K562 (cell line): ENCODE measurements around the gene POLR1C. TPM values are rescaled to one million over a fixed set of nuclear protein-coding genes. Genes with fewer than 3 reads are reported as not detected.
A peak's percentile ranks its signal among the peaks of the same experiment; 100 is the strongest.

ENCODE experiments used
- BCOR ChIP-seq: fragments of 450-650 bp; IDR thresholded peaks from 2 replicates; pipeline ENCODE4 v1.6.1; 2016
- CBFB ChIP-seq: sonication (generic); formaldehyde crosslinking; IDR thresholded peaks from 2 replicates; pipeline ENCODE4 v1.4.0; 2020; ENCODE audit warnings: mild to moderate bottlenecking, missing genetic modification reagents
- CEBPG ChIP-seq, 3 experiments: fragments of 200-800 bp in 1 of 3; sonication (Bioruptor generic) in 1 of 3; sonication (generic) in 1 of 3; formaldehyde crosslinking in 1 of 3; IDR thresholded peaks in 2 of 3; conservative IDR thresholded peaks in 1 of 3; 2 replicates each; pipeline versions ENCODE4 v1.6.1 to v1.8.0; 2016 to 2022; ENCODE audit warnings: missing compliant biosample characterization in 2 of 3, missing genetic modification characterization in 2 of 3, mild to moderate bottlenecking in 1 of 3, missing genetic modification reagents in 1 of 3
- CHCHD3 ChIP-seq: fragments of 250-450 bp; sonication (Bioruptor Pico); IDR thresholded peaks from 2 replicates; pipeline ENCODE4 v2.1.2; 2022; ENCODE audit warnings: mild to moderate bottlenecking
- E2F6 ChIP-seq, 2 experiments: IDR thresholded peaks; 2 replicates each; pipeline ENCODE4 v1.6.1; 2011; ENCODE audit warnings: borderline replicate concordance in 1 of 2, control low read depth in 1 of 2, low read depth in 1 of 2, low read length in 1 of 2, mild to moderate bottlenecking in 1 of 2, mixed read lengths in 1 of 2, moderate library complexity in 1 of 2; ENCODE audit not compliant: insufficient read depth in 1 of 2, insufficient read length in 1 of 2, poor library complexity in 1 of 2, severe bottlenecking in 1 of 2; ENCODE audit errors: extremely low read depth in 1 of 2
- HMGN3 ChIP-seq: IDR thresholded peaks from 2 replicates; pipeline ENCODE4 v1.6.1; 2011; ENCODE audit warnings: borderline replicate concordance, low read depth, mild to moderate bottlenecking, mixed read lengths, low read length; ENCODE audit not compliant: insufficient read length; ENCODE audit errors: extremely low read depth
- HNRNPLL ChIP-seq: fragments of 200-400 bp; formaldehyde crosslinking; IDR thresholded peaks from 2 replicates; pipeline ENCODE4 v1.6.1; 2017; ENCODE audit warnings: low read length, low read depth, mild to moderate bottlenecking; ENCODE audit not compliant: poor library complexity, severe bottlenecking
- NRF1 ChIP-seq, 2 experiments: fragments of 450-650 bp; IDR thresholded peaks in 1 of 2; conservative IDR thresholded peaks in 1 of 2; 2 replicates each; pipeline ENCODE4 v1.6.1; 2014; ENCODE audit warnings: mild to moderate bottlenecking in 2 of 2
- PHB ChIP-seq: fragments of 250-450 bp; sonication (Bioruptor Pico); IDR thresholded peaks from 2 replicates; pipeline ENCODE4 v1.5.0; 2021
- RBBP5 ChIP-seq: fragments of 200-600 bp; sonication (generic); IDR thresholded peaks from 2 replicates; pipeline ENCODE4 v1.6.1; 2012; ENCODE audit warnings: borderline replicate concordance, mild to moderate bottlenecking, low read length, control low read depth, inconsistent platforms; ENCODE audit not compliant: insufficient read depth, poor library complexity, severe bottlenecking
- SLC30A9 ChIP-seq: fragments of 250-450 bp; sonication (Bioruptor Pico); IDR thresholded peaks from 2 replicates; pipeline ENCODE4 v1.8.0; 2022; ENCODE audit warnings: mild to moderate bottlenecking, moderate library complexity
- SREBF2 ChIP-seq: sonication (generic); formaldehyde crosslinking; IDR thresholded peaks from 2 replicates; pipeline ENCODE4 v1.4.0; 2020; ENCODE audit warnings: mild to moderate bottlenecking, missing genetic modification reagents
- TFAP4 ChIP-seq: sonication (generic); formaldehyde crosslinking; IDR thresholded peaks from 2 replicates; pipeline ENCODE4 v1.8.0; 2022; ENCODE audit warnings: missing genetic modification reagents, mild to moderate bottlenecking, moderate library complexity, borderline replicate concordance
- ZBTB1 ChIP-seq: sonication (generic); formaldehyde crosslinking; IDR thresholded peaks from 2 replicates; pipeline ENCODE4 v1.8.1; 2023; ENCODE audit warnings: missing genetic modification reagents, low read depth, mild to moderate bottlenecking, borderline replicate concordance
- ZNF263 ChIP-seq: sonication (generic); formaldehyde crosslinking; IDR thresholded peaks from 2 replicates; pipeline ENCODE4 v1.8.0; 2022; ENCODE audit warnings: mild to moderate bottlenecking, missing genetic modification reagents, borderline replicate concordance
- polyA plus RNA-seq, 8 experiments: library from polyadenylated mRNA; depleted of rRNA in 4 of 8; stranded (reverse) in 5 of 8; unstranded in 3 of 8; fragments of >200 nt; fragmentation: Nextera tagmentation in 2 of 8; fragmentation: Illumina TruSeq in 1 of 8; extraction: Ambion mirVana in 2 of 8; extraction: Trizol in 1 of 8; gene quantifications; 2 replicates each; pipeline versions ENCODE4 v1.2.1 to v1.2.3, GENCODE V29; 2011 to 2014; ENCODE audit warnings: inconsistent platforms in 1 of 8, missing spikeins in 1 of 8
- total RNA-seq, 7 experiments: library from RNA; depleted of rRNA in 6 of 7; stranded (reverse); fragments of >200 nt in 6 of 7; fragmentation: Illumina TruSeq in 2 of 7; extraction: Trizol in 2 of 7; gene quantifications; 2 replicates each; pipeline versions ENCODE4 v1.2.1 to v1.2.3, GENCODE V29; 2011 to 2021; ENCODE audit warnings: low replicate concordance in 1 of 7

The POLR1C gene
- total and polyA plus RNA-seq, 9 of the 15 experiments (the other 6 are each of a cell fraction or from before 2014, with no cell fraction given): 83.5 to 429 (median 120) TPM

GRCh38 chr6:43509142-43509983, 7.5 kb upstream of the POLR1C start (continued):
- TF ChIP-seq E2F6 (IDR thresholded peaks at IDR 0.05; ENCODE audit: borderline replicate concordance in 1 of 2, extremely low read depth in 1 of 2, insufficient read depth in 1 of 2, insufficient read length in 1 of 2, low read depth in 1 of 2, low read length in 1 of 2, poor library complexity in 1 of 2, severe bottlenecking in 1 of 2) (peak; percentile 7 to 73), ZBTB1 (peak; percentile 67; the same call in 1 of the 2 replicates), RBBP5 (peak; percentile 4), NRF1 (conservative IDR thresholded peaks at IDR 0.05 in 1 of 2, IDR thresholded peaks at IDR 0.05 in 1 of 2) (peak; percentile 30 to 48; a peak in 2 of 4 replicates), CHCHD3 (CRISPR knock-in tag) (no peak), BCOR (no peak), TFAP4 (CRISPR knock-in tag) (0 out of 2 replicates have a peak, but pooled peaks have one; percentile 16), HMGN3 (peak; percentile 40), ZNF263 (CRISPR knock-in tag) (peak; percentile 16; the same call in 1 of the 2 replicates), CEBPG (CRISPR knock-in tag; IDR thresholded peaks at IDR 0.05) (0 out of 2 replicates have a peak, but pooled peaks have one; percentile 21), CEBPG (tag; conservative IDR thresholded peaks at IDR 0.05 in 1 of 2, IDR thresholded peaks at IDR 0.05 in 1 of 2) (no peak), HNRNPLL (peak; percentile 75), SREBF2 (CRISPR knock-in tag) (no peak), SLC30A9 (CRISPR knock-in tag) (no peak), PHB (CRISPR knock-in tag) (no peak), CBFB (CRISPR knock-in tag) (peak; percentile 53; the same call in 1 of the 2 replicates)
